ENCODE measurements around the gene TTLL11. TPM values are rescaled to one million over a fixed set of nuclear protein-coding genes. Genes with fewer than 3 reads are reported as not detected.
"Not testable (repeated sequence)": the region's sequence is repeated elsewhere in the genome, so short reads cannot be mapped to it uniquely, and the experiment has no call there.

Gene TTLL11
- total RNA-seq, 1 donor from 2014 or later = 9.5 TPM

- DNase-seq (ENCODE audit: low spot score) = no peak
Measured at GRCh38 chr9:121912812-121913627, 180.1 kb downstream of the TTLL11 start.

GRCh38 chr9:121910491-121911040 lies 182.5 kb downstream of the TTLL11 start:
- no peak for DNase-seq (ENCODE audit: low spot score)

DNA sequence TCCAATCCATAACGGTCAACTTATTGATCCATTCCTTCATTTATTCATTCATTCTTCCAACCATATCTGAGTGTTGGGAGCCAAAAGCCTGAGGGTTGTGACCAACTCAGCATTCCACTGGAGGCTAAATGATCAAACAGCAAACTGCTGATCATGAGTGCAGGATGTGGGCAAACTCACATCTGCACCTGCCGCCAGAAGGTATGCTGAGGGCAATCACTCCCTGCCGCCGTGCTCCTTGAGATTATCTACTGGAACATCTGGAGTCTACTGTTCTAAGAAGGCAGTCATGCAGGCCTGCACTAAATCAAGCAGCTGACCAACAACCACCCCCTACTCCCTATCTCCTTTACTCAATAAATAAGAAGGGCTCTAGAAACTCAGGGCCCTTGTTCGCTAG lies 184.0 kb downstream of the TTLL11 start:
- DNase-seq (ENCODE audit: low spot score) = no peak

GRCh38 chr9:121906074-121906870 lies 186.8 kb downstream of the TTLL11 start:
- no peak for DNase-seq (ENCODE audit: low spot score)

DNA sequence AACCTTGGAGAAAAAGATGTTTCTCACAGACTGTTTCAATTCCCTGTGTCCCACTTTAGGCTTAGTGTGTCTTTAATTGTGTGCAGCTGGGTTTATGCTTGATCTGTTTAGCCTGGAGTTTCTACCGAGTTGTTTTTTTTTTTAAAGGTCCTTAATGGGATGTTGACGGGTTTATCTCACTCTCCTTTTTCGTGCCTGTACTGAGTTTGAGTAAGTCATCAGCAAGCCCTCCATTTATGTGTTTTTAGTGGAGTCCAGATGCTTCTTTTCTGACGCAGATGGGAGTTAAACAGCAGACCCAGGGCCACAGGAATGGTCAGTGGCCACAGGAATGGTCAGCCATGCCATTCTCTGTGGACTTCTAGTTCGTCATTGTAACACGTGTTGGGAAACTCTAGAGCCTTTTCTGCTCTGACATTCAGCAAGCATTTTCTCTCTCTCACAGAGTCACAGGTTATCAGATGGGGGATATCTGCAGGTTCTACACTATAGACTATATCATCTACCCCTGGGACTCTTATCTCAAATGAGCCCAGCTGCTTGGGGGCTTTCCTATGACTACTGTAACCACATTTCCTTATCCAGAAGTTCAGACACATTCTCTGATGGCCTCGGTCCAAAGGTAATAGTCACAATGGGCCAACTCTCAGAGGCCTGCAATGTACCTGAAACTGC lies 190.5 kb downstream of the TTLL11 start:
- no peak for DNase-seq (ENCODE audit: low spot score)

- no peak for DNase-seq (ENCODE audit: low spot score)
Measured at GRCh38 chr9:121901616-121902015, 191.5 kb downstream of the TTLL11 start.

- no peak for DNase-seq (ENCODE audit: low spot score)
Measured at GRCh38 chr9:121900163-121900562, 192.9 kb downstream of the TTLL11 start.

GRCh38 chr9:121898856-121899255 lies 194.3 kb downstream of the TTLL11 start:
- DNase-seq (ENCODE audit: low spot score) = no peak

DNA sequence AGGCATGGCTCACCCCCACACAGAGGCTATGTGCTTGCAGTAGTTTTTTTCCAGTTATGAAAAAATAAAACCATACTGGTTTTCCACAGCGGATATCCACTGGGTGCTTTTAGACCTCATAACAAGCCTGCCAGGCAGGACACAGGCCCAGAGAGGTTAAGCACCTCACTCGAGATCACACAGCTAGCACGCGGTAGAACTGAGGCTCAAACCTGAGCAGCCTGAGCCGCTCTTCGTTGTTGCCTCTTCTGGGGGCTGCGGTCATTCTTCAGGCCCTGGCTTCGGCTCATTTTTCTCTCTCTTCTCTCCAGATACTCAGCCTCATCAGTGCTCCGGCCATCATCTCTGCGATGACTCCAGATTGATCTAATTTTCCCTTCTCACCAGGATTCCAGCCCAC lies 196.0 kb downstream of the TTLL11 start:
- DNase-seq (ENCODE audit: low spot score) = no peak

GRCh38 chr9:121896545-121896943 lies 196.6 kb downstream of the TTLL11 start:
- no peak for DNase-seq (ENCODE audit: low spot score)

DNA sequence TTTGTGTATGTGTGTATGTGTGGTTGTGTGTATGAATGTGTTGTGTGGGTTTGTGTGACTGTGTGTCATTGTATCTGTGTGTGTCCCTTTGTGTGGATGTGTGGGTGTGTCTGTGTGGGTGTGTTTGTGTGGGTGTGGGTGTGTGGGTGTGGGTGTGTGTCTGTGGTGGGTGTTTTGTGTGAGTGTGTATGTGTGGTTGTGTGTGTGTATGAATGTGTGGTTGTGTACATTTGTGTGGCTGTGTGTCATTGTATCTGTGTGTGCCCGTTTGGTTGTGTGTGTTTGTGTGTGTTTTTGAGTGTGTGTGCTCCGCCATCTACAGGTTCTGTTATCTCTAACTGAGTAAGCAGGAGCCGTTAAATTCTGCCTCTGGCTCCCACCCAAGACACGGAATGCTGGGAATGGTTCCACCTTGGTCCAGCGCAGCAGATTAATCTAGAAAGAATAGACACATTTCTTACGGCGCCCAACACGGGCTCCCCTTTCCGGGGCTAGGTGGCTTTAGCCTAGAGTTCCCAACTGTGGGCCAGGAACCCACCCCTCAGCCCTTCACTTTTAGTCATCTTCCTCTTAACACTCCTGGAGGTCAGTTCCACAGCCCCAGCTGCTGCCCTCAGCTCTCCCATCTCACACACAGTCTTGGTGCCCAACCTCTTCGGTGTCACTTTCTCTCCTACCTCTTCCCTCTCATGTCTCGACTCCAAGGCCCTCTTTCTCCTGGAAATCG lies 197.1 kb downstream of the TTLL11 start:
- no peak for DNase-seq (ENCODE audit: low spot score)

GRCh38 chr9:121895358-121895757 lies 197.8 kb downstream of the TTLL11 start:
- DNase-seq (ENCODE audit: low spot score) = no peak

DNA sequence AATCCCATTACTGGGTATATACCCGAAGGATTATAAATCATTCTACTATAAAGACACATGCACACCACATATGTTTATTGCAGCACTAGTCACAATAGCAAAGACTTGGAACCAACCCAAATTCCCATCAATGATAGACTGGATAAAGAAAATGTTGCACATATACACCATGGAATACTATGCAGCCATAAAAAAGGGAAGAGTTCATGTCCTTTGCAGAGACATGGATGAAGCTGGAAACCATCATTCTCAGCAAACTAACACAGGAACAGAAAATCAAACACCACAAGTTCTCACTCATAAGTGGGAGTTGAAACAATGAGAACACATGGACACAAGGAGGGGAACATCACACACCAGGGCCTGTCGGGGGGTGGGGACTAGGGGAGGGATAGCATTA lies 198.7 kb downstream of the TTLL11 start:
- DNase-seq (ENCODE audit: low spot score) = not testable (repeated sequence)

DNA sequence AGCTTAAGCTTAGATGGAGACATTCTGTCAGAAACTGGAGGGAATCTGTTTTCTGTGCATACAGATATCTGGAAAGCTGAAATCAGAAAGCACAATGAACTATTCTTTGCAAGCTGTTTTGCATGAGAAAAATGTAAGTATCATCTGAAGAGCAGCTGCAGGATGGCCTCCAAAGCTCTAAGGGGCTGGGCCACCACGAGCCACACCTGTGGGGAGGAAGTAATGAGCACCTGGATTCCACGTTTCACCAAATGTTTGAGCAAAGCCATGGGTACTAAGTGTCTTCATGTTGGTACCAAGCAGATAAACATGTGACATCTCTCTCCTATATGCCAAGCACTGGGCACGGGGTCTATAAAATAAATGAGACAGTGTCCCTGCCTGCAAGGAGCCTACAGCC lies 199.3 kb downstream of the TTLL11 start:
- no peak for DNase-seq (ENCODE audit: low spot score)

- peak; percentile 65 for DNase-seq (ENCODE audit: low spot score)
Measured at GRCh38 chr9:121892706-121893105, 200.4 kb downstream of the TTLL11 start.

DNA sequence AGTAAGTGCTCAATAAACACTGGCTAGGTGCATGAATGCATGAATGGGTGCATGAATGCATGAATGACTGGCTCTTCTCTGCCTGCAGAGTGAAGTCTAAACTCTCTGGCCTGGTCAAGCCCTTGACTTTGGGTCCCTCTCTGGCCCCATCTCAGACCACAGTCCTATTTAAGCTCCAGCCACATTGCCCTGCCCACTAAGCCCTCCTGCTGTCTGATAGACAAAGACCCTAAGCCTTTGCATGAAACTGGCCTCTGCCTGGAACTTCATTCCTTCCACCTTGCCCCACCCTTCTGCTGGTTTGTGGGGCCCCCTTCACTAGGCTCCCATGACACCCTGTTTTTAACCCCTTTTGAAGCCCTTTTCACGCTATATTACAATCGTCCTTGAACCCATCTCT lies 202.4 kb downstream of the TTLL11 start:
- no peak for DNase-seq (ENCODE audit: low spot score)

- DNase-seq (ENCODE audit: low spot score) = no peak
Measured at GRCh38 chr9:121889990-121890563, 203.0 kb downstream of the TTLL11 start.

DNA sequence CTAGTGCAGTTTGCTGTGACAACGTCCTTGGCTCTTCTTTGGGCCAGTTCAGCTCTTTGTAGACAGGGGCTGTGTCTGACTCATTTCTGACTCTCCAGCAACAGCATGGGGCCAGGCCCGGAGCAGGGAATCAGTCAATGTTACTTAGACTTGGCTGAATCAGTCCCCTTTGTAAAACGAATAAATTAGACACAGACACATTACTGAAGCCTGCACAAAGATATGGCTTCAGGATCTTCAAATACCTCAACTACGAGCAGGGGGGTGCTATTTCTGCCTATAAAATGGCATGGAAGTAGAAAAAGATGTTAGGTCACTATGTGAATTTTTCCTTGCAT lies 204.7 kb downstream of the TTLL11 start:
- no peak for DNase-seq (ENCODE audit: low spot score)

DNA sequence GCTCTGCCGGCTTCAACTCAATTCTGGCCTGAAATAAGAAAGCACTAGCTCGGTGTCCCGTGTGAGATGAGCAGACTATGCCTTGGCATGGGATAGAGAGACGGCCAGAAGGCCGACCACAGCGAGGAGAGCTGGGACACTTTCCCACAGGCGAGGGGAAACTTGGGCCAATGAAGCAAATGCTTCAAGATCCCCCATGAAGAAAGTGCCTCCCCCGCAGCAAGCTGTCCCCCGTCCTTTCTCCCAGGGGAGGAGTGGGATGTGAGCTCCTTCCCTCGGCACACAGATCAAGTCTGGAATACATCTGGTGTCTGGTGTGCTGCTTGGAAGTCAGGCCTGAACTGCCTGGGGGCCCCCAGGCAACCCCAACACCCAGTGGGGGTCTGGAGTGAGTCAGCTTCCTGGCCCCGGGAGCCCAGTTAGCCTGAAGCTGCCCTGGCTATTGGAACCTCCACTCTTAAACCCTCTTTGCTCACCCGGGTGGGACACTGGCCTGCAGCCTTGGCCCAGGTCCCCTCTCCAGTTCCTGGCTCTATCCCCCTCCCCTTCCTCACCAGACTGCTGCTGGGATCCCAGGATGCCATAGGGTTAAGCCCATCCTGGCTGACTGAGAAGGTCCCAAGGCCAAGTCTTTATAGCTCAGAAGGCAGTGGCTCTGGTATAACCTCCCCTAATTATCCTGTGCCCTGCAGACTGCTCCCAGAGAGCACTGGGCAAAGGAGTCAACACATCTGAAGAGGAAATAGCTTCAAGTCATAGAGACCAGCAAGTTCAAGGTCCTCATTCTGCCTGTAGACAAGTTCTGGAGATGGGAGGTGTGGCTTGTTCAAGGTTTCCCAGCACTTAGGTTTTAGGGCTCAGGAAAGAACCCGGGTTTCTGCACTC lies 205.3 kb downstream of the TTLL11 start:
- DNase-seq (ENCODE audit: low spot score) = no peak
